ENCODE measurements around the gene PPIAL4G.
"Not testable (repeated sequence)": the region's sequence is repeated elsewhere in the genome, so short reads cannot be mapped to it uniquely, and the experiment has no call there.

DNA sequence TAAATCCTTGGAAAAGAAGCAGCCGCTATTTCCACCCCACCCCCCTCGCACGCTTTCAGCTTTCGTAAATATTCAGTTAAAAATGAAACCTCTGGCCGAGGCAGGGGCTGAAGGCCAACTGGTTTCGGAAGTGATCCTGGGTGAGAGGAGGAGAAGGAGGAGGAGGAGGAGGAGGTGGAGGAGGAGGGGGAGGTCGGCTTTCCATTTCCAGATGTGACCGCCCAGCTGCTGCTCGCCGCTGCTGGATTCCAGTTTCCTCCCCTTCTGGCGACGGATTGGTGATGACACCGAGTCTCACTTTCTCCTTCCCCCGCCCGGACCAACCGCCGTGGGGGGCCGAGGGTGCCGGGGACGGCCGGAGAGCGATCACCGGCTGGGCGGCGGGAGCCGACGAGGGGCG is 23.4 kb downstream of the PPIAL4G start:
- TF ChIP-seq CTCF (IDR thresholded peaks at IDR 0.05; ENCODE audit: insufficient read depth, low read length, poor library complexity, severe bottlenecking); EZH2phosphoT487 (conservative IDR thresholded peaks at IDR 0.05; ENCODE audit: low read length): not testable (repeated sequence)
